Neural cell (in vitro differentiated cells): Measurements from ENCODE around the gene FHIT.

Source experiments
- CTCF ChIP-seq: fragments of 450-650 bp; IDR thresholded peaks from 2 replicates; pipeline ENCODE4 v1.5.1; 2014; ENCODE audit warnings: antibody characterized with exemption, mild to moderate bottlenecking, moderate library complexity; ENCODE audit not compliant: poor library complexity, severe bottlenecking
- EP300 ChIP-seq: fragments of 450-650 bp; conservative IDR thresholded peaks from 2 replicates; pipeline ENCODE4 v1.6.1; 2014; ENCODE audit warnings: antibody characterized with exemption, mild to moderate bottlenecking, moderate library complexity; ENCODE audit not compliant: poor library complexity, severe bottlenecking
- EZH2 ChIP-seq: fragments of 200-600, 300-800 bp; shearing (Covaris generic), sonication (generic); IDR thresholded peaks from 2 replicates; pipeline ENCODE4 v1.6.1; 2014; ENCODE audit warnings: antibody characterized with exemption, low read length, borderline replicate concordance, mild to moderate bottlenecking; ENCODE audit not compliant: insufficient read depth, poor library complexity, severe bottlenecking
- POLR2AphosphoS5 ChIP-seq: IDR thresholded peaks from 2 replicates; pipeline ENCODE4 v1.6.1; 2012
- RAD21 ChIP-seq: fragments of 450-650 bp; conservative IDR thresholded peaks from 2 replicates; pipeline ENCODE4 v1.6.1; 2014; ENCODE audit warnings: antibody characterized with exemption, mild to moderate bottlenecking, moderate library complexity
- REST ChIP-seq: IDR thresholded peaks from 2 replicates; pipeline ENCODE4 v1.6.1; 2012; ENCODE audit warnings: borderline replicate concordance
- TAF1 ChIP-seq: IDR thresholded peaks from 2 replicates; pipeline ENCODE4 v1.6.1; 2012; ENCODE audit warnings: low read depth

- TF ChIP-seq CTCF: no peak
- no peak for TF ChIP-seq REST
- TF ChIP-seq RAD21: no peak
- no peak for TF ChIP-seq POLR2AphosphoS5
- TF ChIP-seq EZH2: no peak
- no peak for TF ChIP-seq EP300
- no peak for TF ChIP-seq TAF1
Measured at GRCh38 chr3:59995563-59995962, 1255.7 kb downstream of the FHIT start.
